SK-N-SH (cell line): ENCODE results near the gene ATP8A1.

Experiments
- EP300 ChIP-seq, 2 experiments: IDR thresholded peaks; 2 replicates each; pipeline versions ENCODE4 v1.4.0 to v1.6.1; 2012; ENCODE audit warnings: borderline replicate concordance in 1 of 2, low read depth in 1 of 2, low read length in 1 of 2
- GABPA ChIP-seq: IDR thresholded peaks from 2 replicates; pipeline ENCODE4 v1.4.0; 2012; ENCODE audit warnings: low read depth, mild to moderate bottlenecking
- POLR2AphosphoS5 ChIP-seq: IDR thresholded peaks from 2 replicates; pipeline ENCODE4 v1.6.1; 2012; ENCODE audit warnings: low read depth, low read length
- TF ChIP-seq, protein P1 (sequence below): fragments of 200-600 bp; sonication (generic); IDR thresholded peaks from 2 replicates; pipeline ENCODE4 v1.6.1; 2017; ENCODE audit warnings: antibody characterized with exemption, mild to moderate bottlenecking, moderate library complexity

DNA sequence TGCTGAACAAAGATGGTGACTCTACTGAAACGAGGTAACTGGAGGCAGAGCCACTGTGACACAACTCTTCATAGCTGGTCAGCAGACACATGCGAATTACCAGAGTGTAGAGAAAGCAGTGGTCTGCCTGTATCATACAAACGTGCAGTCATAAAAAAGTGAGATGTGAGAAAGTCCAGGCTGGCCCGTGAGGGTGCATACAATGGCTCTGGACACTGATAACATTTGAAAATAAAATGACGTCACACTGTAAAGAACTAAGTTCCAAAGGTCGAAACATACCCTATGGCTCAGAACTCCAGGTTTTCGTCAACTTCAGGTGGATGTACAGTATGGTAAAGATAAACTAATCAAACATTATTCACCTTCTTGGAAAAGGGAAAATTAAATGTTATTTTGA, 163.9 kb downstream of the ATP8A1 start:
- TF ChIP-seq, protein P1, sequence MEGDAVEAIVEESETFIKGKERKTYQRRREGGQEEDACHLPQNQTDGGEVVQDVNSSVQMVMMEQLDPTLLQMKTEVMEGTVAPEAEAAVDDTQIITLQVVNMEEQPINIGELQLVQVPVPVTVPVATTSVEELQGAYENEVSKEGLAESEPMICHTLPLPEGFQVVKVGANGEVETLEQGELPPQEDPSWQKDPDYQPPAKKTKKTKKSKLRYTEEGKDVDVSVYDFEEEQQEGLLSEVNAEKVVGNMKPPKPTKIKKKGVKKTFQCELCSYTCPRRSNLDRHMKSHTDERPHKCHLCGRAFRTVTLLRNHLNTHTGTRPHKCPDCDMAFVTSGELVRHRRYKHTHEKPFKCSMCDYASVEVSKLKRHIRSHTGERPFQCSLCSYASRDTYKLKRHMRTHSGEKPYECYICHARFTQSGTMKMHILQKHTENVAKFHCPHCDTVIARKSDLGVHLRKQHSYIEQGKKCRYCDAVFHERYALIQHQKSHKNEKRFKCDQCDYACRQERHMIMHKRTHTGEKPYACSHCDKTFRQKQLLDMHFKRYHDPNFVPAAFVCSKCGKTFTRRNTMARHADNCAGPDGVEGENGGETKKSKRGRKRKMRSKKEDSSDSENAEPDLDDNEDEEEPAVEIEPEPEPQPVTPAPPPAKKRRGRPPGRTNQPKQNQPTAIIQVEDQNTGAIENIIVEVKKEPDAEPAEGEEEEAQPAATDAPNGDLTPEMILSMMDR: no peak
- TF ChIP-seq EP300 (IDR thresholded peaks at IDR 0.05; ENCODE audit: borderline replicate concordance in 1 of 2, low read depth in 1 of 2, low read length in 1 of 2) (no peak), GABPA (no peak), POLR2AphosphoS5 (no peak)
